Measurements from ENCODE around the gene TRAPPC6A. TPM values are rescaled to one million over a fixed set of nuclear protein-coding genes. Genes with fewer than 3 reads are reported as not detected.
A peak's percentile ranks its signal among the peaks of the same experiment; 100 is the strongest.

Gene TRAPPC6A
- total and polyA plus RNA-seq, 2 of the 13 experiments (the other 11 are each of a cell fraction or from before 2014, with no cell fraction given) = 6.5 to 21.0 TPM

DNA sequence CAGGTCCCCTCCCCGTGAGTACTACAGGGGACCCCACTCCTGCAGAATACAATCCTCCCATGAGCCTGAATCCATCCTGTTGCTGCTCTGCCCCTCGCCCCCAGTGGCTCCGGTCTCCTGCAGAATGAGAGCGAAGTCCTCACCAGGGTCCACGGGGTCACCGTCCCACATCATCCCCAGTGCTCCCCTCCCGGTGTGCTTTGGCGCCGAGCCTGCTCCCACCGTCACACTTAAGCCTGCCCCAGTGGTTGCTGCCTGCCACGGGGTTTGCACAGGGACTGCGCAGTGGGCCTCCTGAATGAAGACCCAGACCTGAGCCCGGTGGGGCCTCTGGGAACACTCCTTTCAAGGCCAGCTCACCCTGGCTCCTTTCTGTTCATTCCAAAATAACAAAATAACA lies 47.8 kb downstream of the TRAPPC6A start (continued):
- TF ChIP-seq HOXA7 (CRISPR knock-in tag; IDR thresholded peaks at IDR 0.05) (no peak), ZBTB21 (CRISPR knock-in tag; IDR thresholded peaks at IDR 0.05) (no peak), BHLHE40 (IDR thresholded peaks at IDR 0.05; ENCODE audit: low read length) (no peak), TMF1 (CRISPR knock-in tag; IDR thresholded peaks at IDR 0.05; ENCODE audit: low read depth) (no peak), HOMEZ (CRISPR knock-in tag; IDR thresholded peaks at IDR 0.05; ENCODE audit: low read depth) (no peak), KDM4B (CRISPR knock-in tag; IDR thresholded peaks at IDR 0.05) (no peak), HDAC1 (CRISPR knock-in tag; IDR thresholded peaks at IDR 0.05) (peak; percentile 29; the same call in 1 of the 2 replicates), ZNF879 (CRISPR knock-in tag; IDR thresholded peaks at IDR 0.05) (no peak), ZNF230 (CRISPR knock-in tag; IDR thresholded peaks at IDR 0.05) (no peak), ZNF569 (CRISPR knock-in tag; IDR thresholded peaks at IDR 0.05; ENCODE audit: borderline replicate concordance) (no peak), ZNF383 (CRISPR knock-in tag; IDR thresholded peaks at IDR 0.05; ENCODE audit: borderline replicate concordance) (no peak), GFI1 (CRISPR knock-in tag; IDR thresholded peaks at IDR 0.05; ENCODE audit: borderline replicate concordance) (no peak), DNMT1 (CRISPR knock-in tag; IDR thresholded peaks at IDR 0.05) (no peak), ZNF644 (CRISPR knock-in tag; IDR thresholded peaks at IDR 0.05; ENCODE audit: low read depth) (no peak)
- TF ChIP-seq, protein P1, sequence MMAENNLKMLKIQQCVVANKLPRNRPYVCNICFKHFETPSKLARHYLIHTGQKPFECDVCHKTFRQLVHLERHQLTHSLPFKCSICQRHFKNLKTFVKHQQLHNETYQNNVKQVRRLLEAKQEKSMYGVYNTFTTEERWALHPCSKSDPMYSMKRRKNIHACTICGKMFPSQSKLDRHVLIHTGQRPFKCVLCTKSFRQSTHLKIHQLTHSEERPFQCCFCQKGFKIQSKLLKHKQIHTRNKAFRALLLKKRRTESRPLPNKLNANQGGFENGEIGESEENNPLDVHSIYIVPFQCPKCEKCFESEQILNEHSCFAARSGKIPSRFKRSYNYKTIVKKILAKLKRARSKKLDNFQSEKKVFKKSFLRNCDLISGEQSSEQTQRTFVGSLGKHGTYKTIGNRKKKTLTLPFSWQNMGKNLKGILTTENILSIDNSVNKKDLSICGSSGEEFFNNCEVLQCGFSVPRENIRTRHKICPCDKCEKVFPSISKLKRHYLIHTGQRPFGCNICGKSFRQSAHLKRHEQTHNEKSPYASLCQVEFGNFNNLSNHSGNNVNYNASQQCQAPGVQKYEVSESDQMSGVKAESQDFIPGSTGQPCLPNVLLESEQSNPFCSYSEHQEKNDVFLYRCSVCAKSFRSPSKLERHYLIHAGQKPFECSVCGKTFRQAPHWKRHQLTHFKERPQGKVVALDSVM (CRISPR knock-in tag; IDR thresholded peaks at IDR 0.05) = no peak
- TF ChIP-seq, protein P2, sequence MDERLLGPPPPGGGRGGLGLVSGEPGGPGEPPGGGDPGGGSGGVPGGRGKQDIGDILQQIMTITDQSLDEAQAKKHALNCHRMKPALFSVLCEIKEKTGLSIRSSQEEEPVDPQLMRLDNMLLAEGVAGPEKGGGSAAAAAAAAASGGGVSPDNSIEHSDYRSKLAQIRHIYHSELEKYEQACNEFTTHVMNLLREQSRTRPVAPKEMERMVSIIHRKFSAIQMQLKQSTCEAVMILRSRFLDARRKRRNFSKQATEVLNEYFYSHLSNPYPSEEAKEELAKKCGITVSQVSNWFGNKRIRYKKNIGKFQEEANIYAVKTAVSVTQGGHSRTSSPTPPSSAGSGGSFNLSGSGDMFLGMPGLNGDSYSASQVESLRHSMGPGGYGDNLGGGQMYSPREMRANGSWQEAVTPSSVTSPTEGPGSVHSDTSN (CRISPR knock-in tag; IDR thresholded peaks at IDR 0.05) = no peak
- TF ChIP-seq, protein P3, sequence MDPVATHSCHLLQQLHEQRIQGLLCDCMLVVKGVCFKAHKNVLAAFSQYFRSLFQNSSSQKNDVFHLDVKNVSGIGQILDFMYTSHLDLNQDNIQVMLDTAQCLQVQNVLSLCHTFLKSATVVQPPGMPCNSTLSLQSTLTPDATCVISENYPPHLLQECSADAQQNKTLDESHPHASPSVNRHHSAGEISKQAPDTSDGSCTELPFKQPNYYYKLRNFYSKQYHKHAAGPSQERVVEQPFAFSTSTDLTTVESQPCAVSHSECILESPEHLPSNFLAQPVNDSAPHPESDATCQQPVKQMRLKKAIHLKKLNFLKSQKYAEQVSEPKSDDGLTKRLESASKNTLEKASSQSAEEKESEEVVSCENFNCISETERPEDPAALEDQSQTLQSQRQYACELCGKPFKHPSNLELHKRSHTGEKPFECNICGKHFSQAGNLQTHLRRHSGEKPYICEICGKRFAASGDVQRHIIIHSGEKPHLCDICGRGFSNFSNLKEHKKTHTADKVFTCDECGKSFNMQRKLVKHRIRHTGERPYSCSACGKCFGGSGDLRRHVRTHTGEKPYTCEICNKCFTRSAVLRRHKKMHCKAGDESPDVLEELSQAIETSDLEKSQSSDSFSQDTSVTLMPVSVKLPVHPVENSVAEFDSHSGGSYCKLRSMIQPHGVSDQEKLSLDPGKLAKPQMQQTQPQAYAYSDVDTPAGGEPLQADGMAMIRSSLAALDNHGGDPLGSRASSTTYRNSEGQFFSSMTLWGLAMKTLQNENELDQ (CRISPR knock-in tag; IDR thresholded peaks at IDR 0.05; ENCODE audit: borderline replicate concordance) = no peak
- TF ChIP-seq, protein P4, sequence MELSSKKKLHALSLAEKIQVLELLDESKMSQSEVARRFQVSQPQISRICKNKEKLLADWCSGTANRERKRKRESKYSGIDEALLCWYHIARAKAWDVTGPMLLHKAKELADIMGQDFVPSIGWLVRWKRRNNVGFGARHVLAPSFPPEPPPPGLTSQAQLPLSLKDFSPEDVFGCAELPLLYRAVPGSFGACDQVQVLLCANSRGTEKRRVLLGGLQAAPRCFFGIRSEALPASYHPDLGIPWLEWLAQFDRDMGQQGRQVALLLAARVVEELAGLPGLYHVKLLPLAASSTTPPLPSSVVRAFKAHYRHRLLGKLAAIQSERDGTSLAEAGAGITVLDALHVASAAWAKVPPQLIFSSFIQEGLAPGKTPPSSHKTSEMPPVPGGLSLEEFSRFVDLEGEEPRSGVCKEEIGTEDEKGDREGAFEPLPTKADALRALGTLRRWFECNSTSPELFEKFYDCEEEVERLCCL (CRISPR knock-in tag; IDR thresholded peaks at IDR 0.05; ENCODE audit: borderline replicate concordance) = no peak
- TF ChIP-seq, protein P5, sequence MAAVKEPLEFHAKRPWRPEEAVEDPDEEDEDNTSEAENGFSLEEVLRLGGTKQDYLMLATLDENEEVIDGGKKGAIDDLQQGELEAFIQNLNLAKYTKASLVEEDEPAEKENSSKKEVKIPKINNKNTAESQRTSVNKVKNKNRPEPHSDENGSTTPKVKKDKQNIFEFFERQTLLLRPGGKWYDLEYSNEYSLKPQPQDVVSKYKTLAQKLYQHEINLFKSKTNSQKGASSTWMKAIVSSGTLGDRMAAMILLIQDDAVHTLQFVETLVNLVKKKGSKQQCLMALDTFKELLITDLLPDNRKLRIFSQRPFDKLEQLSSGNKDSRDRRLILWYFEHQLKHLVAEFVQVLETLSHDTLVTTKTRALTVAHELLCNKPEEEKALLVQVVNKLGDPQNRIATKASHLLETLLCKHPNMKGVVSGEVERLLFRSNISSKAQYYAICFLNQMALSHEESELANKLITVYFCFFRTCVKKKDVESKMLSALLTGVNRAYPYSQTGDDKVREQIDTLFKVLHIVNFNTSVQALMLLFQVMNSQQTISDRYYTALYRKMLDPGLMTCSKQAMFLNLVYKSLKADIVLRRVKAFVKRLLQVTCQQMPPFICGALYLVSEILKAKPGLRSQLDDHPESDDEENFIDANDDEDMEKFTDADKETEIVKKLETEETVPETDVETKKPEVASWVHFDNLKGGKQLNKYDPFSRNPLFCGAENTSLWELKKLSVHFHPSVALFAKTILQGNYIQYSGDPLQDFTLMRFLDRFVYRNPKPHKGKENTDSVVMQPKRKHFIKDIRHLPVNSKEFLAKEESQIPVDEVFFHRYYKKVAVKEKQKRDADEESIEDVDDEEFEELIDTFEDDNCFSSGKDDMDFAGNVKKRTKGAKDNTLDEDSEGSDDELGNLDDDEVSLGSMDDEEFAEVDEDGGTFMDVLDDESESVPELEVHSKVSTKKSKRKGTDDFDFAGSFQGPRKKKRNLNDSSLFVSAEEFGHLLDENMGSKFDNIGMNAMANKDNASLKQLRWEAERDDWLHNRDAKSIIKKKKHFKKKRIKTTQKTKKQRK (IDR thresholded peaks at IDR 0.05; ENCODE audit: low read length) = no peak

All from HepG2 (cell line).